Measurements from ENCODE around the gene ERI3.

Gene ERI3

DNA sequence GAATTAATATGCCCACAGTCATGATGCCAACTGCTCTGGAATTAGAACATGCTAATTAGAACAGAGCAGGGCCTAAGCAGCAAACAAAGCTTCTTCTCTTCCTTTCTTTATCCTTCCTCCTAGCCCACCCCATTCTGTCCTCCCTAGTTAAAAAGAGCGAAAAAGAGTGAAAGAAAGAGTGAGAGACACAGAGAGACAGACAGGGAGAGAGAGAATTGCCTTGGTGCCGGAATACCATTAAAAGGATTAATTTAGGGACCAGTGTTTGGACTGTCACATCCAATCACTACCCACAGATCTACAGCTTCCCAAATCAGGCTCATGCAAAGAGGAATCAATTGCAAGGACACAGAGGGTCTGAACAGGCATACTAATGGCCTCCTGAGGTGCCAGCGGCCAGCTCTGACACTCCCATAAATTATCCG lies 7.0 kb downstream of the ERI3 start:
- DNase-seq = no peak

DNA sequence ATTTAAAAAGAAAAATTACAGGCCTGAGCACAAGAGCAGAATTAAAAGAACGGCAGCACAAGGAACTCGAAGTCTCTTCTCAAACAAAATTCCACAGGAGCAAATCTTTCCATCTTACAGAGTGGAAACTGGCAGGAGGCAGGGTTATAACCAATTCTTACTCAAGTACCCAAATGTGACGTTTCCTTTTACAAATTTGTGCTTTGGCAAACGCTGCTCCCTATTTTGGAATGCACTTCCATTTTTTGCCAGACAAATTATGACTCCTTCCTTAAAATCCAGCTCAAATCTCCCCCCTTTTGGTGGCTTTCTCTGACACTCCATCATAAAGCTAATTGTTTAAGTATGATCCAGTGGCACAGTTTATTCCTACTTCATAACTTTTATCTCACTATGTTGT lies 7.8 kb downstream of the ERI3 start:
- no peak for DNase-seq

DNA sequence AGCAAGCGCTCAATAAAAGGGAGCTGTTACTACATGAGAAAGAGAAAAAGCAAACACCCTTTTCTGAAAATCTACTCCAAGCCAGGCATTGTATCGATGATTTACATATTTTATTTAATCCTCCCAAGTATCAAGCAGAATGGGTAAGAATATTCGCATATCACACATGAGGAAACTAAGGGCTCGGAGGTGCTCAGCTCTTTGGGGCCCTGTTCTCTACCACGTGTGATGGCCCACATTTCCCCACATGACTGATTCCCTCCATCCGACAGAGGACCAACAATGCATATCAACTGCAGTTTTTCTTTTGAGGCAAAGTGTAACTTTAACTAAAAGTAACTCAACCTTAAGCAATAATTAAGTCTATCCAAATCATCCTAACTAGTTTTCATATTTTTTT lies 8.2 kb downstream of the ERI3 start:
- DNase-seq = no peak

DNA sequence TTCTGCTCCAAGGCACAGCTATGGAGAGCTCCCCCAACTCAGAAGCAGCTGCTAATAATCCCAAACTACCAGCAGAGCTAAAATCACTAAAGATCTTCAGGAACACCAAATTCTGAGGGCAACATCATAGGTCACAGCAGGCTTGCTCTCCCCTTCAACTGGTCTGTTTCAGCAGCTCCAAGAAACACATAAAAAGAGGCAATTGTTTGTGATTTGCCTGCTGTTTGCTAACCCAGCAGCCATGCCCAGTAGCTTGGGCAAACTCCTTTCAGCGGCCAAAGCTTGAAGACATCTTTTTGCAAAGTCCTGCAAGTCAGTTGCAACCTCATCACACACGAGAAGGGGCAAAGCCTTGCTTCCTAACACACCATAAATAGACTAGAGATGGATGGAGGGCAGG lies 8.9 kb downstream of the ERI3 start:
- no peak for DNase-seq

DNA sequence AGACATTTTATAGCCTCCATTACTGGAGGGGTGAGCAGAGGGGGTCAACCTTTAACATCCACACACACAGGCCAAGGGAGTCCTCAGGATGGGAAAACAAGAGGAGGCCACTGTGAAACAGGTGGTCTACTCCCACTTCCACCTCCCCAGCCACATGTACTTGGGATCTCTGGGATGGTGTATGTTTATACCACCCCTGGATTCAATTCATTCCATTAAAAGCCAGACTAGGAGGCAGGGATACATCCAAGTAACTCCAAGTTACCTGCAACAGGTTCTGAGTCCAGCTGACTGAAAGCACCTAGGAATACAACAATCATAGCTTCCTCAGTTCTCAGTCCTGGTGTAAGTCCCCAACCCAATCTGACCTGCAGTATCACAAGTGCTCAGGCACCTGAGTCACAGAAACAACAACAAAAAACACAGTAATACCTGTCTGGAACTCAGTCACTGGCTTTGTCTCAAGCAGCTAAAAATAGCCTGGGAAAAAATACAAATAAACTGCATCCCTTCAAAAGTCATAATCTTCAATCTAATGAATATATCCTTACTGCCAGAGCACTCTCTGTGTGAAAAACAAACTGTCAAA lies 9.8 kb downstream of the ERI3 start:
- no peak for DNase-seq

DNA sequence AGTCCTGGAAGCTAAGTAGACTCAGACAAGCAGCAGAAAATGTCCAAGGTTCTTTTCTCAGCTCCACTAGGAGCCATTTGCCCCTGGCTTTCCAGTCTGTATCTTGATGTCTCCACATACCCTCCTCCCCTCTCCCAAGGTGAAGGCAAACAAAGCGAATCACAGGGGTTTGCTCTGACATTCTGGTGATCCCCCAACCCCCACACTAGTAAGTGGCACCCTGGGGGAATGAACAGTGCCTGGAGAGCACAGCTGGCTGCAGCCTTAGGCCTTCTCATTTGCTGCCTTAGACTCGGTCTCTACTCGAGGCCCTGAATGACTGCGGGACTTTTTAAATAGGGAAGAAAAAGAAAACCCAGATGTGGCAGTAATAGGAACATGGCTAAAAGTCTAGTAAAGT lies 15.3 kb downstream of the ERI3 start:
- DNase-seq = no peak

DNA sequence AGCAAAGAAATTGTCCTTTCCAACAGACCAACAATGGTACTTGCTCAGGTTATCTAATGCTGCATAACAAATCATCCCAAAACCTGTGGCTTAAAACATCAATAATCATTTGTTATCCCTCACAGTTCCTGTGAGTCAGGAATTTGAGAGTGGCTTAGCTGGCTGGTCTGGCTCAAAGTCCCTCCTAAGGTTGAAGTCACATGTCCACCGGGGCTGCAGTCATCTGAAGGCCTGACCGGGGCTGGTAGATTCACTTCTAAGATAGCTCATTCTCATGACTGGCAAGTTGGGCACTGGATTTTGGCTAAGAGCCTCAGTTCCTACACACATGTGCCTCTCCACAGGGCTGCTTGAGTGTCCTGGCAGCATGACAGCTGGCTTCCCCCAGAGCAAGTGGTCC lies 16.9 kb downstream of the ERI3 start:
- DNase-seq = no peak

DNA sequence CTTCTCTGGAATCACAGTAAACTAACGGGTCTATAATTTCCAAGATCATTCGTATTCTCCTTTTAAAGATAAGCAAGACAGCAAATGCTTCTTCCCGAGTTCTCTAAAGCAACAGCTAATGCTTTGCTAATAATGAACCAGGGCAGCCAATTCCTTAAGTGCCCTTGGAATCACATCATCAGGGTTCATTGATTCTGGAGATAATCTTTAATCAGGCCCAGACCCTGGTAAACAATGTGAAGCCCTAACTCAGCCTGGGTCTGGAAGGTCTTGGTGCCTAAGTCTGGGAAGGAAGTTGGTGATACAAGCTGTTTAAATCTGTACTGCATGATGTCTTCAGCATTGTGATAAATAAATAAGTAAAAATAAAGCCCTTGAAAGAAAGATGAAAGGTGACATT lies 18.4 kb downstream of the ERI3 start:
- DNase-seq = no peak

DNA sequence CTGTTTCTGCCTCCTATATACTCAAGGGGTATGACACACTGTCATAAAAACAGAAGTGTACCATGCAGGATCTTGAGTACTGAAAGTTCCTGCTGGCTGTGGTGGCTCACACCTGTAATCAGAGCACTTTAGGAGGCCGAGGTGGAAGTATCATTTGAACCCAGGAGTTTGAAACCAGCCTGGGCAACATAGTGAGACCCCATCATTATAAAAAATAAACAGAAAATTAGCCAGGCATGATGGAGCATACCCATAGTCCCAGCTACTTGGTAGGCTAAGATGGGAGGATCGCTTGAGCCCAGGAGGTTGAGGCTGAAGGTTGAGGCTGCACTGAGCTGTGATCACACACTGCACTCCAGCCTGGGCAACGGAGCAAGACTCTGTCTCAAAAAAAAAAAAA lies 20.1 kb downstream of the ERI3 start:
- no peak for DNase-seq

DNA sequence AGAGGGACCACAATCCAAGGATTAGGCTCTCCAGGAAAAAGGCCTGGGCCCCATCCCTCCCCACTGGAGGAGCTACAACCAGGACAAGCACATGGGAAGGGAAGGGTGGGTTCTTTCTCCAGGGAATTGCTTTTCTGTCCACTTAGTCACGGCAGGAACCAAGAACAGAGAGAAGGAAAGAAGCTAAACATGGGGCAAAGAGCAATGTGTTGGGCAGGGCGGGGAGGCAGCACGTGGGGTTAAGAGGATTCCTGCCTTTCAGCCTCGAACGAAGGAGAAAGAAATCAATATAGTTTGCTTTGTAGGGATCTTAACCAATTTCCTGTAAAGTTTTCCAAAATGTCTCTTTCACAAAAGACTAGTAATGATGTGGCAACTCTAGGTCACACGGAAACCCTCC lies 21.7 kb downstream of the ERI3 start:
- DNase-seq = no peak

DNA sequence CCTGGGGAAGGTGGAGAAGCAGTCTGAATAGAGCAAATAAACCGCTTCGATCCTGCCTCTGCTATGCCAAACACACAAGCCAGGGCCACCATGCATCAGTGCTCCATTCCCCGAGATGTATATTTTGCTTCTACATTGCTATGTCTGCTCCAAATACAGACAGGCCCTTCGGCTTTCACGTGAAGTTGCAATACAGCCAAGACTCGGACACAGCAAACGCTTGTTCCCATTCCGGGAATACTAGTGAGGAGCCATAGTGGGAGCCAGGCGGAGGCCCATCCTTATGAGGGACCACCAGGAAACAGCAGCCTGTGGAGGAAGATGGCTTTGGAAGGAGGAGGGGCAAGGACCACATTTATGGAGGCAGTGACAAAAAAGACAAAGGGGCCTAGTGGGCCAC lies 22.6 kb downstream of the ERI3 start:
- DNase-seq = no peak

DNA sequence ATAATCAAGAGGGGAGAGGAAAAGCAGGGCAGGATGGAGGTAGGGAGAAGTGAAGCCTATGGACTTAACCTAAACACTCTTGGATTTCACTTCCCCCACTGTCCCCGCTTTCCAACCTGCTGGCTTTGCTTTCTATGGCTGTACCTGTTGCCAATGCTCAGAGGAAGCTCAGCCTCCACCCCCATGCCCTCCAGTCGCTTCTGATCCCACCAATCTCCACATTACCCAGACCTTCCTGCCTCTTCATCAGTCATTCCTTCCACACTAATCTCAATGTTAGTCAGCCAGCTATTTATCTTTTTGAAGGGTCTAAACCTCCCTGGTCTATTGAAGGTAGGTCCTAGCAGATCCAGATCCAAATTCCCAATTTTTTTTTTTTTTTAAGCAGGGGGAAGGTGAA lies 24.1 kb downstream of the ERI3 start:
- no peak for DNase-seq

DNA sequence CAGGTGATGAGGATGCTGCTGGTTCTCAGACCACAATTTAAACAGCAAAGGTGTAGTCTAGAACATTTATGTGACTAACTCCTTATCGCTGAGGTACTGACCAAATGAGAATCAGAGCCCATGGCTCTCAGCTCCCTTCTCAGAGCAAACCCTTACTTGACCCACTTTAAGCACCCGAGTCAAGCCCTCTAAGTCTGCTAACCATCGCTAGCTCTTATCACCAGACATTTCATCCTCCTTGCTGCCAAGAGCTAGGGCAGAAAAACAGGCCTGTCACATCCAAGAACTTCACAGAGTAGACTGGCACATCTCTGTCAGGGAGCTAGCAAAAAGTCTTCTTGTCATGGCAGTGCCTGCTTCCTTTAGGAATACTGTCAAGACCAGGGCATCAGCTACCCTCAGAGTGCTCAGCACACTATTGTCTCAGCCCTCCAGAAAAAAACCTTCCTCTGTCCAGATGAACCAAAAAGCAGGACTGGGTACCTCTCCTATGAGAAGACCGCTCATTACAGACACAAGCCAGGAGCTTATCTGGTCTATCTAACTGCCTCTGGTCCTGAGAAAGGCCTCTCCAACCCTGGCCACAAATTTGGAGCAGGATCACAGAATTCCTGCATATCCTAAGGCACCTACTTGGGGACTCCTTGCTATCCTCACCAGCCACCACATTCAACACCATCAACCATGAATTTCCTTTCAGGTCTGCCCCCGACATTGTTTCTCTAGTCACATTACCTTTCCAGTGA lies 26.2 kb downstream of the ERI3 start:
- no peak for DNase-seq

DNA sequence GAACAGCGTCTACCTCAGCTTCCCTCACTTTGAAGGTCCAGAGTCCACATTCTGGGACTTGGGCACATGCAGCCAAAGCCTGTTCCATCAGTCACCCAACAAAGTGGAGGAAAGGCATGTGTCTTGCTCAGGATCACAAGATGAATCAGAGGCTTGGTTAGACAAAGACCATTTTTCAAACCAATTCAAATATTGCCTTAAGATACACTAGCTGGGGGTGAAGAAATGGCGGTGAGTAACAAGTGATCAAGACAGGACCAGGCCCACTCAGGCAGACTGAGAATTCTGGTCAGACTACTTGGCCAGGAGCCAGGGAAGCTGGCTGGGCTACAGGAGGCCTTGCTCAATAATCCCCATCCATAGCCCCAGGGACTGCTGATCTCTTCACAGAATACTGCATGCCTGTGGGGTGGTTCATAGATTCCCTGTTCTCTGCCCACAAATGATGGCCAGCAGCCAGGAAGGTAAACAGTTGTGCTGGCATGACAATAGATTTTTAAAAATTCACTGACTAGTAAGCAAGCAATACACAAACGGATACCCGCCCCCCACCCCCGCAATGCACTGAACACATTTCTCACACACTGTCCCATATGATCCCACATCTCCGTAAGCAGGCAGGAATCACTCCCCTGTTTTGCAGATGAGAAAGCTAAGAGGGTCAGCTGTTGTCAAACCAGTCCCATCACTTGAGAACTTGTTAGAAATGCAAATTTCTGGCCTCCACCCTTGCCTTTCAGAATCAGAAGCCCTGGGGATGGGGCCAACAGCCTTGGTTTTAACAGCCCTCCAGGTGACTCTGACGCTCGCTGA lies 27.2 kb downstream of the ERI3 start:
- DNase-seq = no peak

DNA sequence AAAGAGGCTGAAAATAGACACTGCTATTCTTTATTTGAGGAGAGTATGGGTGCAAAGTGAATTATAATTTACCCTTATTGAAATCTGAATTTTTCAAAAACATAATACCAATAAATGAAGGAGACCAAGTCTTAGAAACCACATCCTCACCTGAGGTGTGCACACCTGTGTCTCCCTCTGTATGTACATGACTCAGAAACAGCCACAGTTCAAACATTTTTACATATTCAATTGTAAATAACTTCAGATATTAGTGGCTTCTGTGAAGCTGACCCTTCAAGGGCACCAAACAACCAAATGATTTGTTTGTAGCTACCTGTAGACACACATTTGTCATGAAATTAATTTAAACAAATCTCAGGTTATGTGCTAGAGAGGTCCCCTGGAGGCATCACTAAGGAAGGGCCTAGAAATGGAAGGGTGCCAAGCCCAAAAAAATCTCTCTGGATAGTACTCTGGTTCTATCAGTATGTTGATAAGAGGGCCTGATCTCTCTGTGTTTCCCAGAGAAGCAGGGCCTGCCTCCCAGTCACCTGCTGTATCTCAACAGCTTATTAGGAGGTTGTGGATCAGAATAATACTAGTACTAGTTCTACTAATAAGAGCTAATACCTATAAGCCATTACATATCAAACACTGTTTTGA lies 28.1 kb downstream of the ERI3 start:
- DNase-seq = no peak

DNA sequence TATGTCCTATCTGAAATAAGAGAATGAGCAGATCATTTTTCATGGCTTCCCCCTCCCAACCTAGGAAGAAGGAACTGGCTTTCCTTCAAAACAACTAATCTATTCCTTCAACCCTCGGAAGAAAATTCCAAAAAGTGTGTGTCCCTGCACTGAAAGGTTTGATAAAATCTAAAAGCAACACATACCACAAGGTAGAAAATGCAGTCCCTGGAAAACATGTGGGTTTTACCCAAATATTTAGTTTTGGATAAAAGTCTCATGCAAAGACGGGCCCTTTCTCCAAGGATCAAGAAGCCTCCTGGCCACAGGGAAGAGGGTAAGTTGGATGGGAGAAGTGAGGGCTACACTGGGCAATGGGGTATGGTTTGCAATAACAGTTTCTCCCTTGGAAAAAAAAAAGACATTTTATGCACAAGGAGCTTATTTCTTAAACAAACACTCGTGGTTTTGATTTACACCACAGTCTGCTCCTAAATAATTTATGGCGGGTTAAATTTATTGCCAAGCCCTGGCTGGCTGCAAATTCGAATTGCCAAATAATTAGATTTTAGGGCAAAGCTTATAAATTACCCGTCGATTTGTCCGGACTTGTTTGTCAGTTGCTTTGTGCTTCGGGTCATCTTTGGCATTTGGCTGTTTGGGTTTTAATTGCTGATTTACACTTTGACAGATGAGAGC lies 28.9 kb downstream of the ERI3 start:
- DNase-seq = no peak

DNA sequence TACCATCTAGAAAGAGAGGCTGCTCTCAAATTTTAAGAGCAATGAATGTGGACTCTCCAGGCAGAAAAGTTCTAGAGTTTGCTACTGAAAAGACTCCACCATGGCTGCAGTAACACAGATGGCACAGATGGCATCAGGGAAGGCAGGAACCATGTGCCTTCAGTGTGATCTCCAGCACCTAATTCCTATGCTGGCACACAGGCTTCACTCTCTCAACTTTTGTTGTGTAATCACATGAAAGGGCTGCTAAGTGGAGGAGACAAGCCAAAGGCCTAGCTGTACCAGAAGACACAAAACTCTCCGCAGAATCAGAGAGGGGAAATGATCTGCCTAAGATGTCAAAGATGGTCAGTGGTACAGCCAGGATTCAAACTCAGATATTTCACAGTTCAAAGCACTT lies 31.1 kb downstream of the ERI3 start:
- no peak for DNase-seq

DNA sequence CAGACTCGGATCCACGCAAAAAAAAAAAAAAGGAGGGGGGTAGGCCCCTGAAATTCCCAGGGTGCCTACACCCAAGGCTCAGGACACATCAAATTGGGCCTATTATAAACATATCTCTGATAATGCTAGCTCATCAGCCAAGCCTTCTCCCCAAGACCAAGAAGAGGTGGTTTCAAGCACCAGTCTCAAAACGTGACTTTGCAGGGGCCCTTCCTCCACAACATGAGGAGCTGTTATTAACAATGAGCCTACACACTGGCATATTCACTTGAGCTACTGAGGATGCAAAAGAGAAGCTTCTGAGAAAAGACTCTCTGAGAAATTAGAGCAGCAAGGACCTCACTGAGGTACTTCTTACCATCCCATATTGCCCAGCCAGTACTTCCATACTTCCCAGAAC lies 32.7 kb downstream of the ERI3 start:
- no peak for DNase-seq

DNA sequence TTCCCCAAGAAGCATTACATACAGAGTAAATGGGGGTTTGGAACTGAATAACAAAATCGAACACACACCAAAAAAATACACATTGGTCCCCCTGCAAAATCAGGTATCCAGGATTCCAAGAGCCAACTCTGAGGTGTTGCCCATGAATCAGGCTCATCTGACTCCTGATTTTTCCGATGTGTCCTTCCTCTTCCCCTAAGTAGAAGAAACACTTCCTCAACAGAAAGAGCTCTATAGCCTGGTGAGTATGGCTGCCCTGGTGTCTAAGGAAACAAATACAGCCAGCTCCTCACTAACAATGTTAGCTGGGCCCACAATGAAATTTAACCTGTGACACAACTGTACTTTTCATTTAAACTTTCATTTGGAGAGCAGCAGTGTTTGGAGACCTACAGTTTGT lies 33.6 kb downstream of the ERI3 start:
- DNase-seq = no peak

DNA sequence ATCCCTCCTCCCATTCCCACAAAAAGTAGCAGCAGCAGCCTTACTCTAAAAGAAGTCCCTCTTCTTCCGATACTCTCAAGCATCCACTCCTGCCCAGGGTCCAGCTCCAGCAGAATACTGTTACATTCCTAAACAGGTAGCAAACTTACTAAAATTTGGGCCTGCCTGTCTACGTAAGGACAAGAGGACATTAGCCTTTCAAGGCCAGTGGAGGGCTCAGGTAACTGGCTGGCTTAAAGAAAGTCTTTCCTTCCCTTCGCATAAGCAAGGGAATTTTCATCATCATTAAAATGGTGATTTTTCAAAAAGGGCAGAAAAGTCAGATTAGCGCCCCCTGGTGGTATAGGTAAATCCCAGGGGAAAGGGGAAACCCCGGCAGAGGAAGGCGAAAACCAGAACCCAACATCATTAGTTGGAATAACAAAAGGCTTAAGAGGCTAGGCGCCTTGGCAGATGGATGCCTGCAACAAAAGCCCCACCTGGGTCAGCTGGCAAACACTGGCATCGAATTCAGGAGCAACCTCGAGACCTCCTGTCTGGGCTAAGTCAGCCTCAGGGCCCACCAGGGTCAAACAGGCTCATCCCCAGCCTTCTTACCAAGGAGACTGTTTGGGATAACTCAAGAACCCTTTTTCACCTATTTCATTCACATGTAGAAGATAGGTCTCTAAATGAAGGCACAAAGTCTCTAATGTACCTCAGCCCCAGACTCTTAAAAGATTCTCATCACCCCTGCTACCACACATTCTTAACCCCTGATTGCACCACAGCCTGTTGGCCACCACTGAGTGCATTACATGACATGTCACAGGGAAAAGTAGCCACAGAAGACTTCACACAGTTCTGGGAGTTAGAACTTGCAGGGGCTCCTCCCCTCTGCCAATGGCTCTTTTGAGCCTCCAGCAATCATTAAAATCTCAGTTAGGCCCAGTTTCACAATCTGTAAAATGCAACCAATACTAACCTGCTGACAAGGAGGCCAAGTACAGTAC lies 36.7 kb downstream of the ERI3 start:
- DNase-seq = peak; percentile 28

DNA sequence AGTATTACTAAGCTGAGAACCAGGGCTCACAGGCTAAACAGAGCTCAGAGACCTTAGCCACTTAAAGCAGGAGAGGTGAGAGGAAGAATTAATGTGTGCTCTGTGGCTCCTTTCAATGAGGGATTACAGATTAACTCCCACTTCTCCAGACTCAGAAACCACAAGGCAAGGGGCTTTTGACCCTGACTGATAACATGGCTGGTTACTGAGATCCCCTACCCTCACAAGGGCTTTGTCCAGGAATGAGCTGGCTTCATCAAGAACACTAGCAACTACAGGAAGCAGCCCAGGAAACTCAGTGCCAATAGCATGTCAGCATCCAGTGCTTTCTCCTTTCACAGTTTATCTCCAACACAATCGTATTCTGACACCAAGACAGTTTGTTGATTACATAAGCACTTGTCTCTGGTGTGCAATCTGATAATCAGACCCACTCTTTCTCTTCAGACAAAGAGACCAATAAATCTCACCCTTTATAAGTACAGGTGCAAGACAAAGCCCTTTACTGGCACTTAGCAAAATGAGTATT lies 38.8 kb downstream of the ERI3 start:
- DNase-seq = peak; percentile 92

DNA sequence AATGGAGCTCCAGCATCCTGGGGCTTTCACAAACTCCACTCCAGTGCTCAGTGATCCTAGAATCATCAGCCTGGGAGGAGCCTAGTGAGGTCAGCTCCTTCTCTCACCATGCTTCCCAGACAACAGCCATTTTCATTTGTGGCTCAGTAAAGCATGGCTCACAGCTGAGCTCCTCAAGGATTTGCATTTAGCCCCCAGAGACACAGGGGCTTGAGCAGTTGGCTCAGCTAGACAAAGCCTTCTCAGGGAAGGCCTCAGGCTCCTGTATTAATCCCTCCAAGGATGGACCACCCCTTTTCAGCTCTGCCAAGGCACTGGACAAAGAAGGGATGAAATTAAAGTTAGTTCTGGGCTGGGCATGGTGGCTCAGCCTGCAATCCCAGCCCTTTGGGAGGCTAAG lies 39.5 kb downstream of the ERI3 start:
- DNase-seq = peak; percentile 35

All from NCI-H187 treated with DMSO at 0.1 percent for 48 hours (cell line).